ENCODE measurements around the gene PKD2. TPM values are rescaled to one million over a fixed set of nuclear protein-coding genes. Genes with fewer than 3 reads are reported as not detected.

Gene PKD2
- total and polyA plus RNA-seq, 10 donors, result 3.5 to 23.0 (median 15.5) TPM

GRCh38 chr4:88054901-88055300, 47.5 kb downstream of the PKD2 start:
- intact Hi-C loops (cut with DNase I; ENCODE audit: low total_unique reads), result no loop called here
- 77 to 100% (median 93%) methylated on average over 3 of the region's 3 CpGs for WGBS, 5 donors
- TF ChIP-seq POLR2A (IDR thresholded peaks at IDR 0.05), result no peak
- TF ChIP-seq CTCF (IDR thresholded peaks at IDR 0.05 in 8 of 11, conservative IDR thresholded peaks at IDR 0.05 in 3 of 11), result peak in 3 of 11 experiments; percentile 32 to 51 (median 38)
- no peak for DNase-seq
- no peaks in the 10 kb centered on the region for H3K4me1 ChIP-seq
- no peak overlapping the region for H3K4me3 ChIP-seq
- no peak overlapping the region for H3K27ac ChIP-seq
- H3K27me3 ChIP-seq (replicated peaks in 1 of 7), result no peaks in the 10 kb centered on the region
- peaks cover 0 to 78% (median 8%) of the 10 kb centered on the region in 6 donors for H3K36me3 ChIP-seq
- no peaks in the 10 kb centered on the region for H3K9me3 ChIP-seq

- peaks cover 0 to 6% (median under 1%) of the 10 kb centered on the region in 6 donors for H3K4me1 ChIP-seq
- H3K27ac ChIP-seq, result no peak overlapping the region
- H3K4me3 ChIP-seq, result no peak overlapping the region
- 94 to 99% (median 97%) methylated on average over 3 of the region's 3 CpGs for WGBS, 5 donors
- no peaks in the 10 kb centered on the region for H3K27me3 ChIP-seq (replicated peaks in 1 of 7)
- peaks cover 0 to 55% (median 6%) of the 10 kb centered on the region in 6 donors for H3K36me3 ChIP-seq
- no peak for TF ChIP-seq POLR2A (IDR thresholded peaks at IDR 0.05)
- no peak for TF ChIP-seq POLR2AphosphoS5 (IDR thresholded peaks at IDR 0.05)
- no peaks in the 10 kb centered on the region for H3K9me3 ChIP-seq
- DNase-seq, result no peak
- intact Hi-C loops (cut with DNase I; ENCODE audit: low total_unique reads), result no loop called here
Observed at GRCh38 chr4:88058295-88058694, 50.9 kb downstream of the PKD2 start.

GRCh38 chr4:88059766-88060165, 52.3 kb downstream of the PKD2 start:
- Histone ChIP-seq H3K27me3 (replicated peaks in 1 of 7) (no peaks in the 10 kb centered on the region), H3K36me3 (peaks cover 0 to 62% (median 7%) of the 10 kb centered on the region in 6 donors), H3K4me3 (no peak overlapping the region), H3K27ac (no peak overlapping the region), H3K4me1 (peaks cover 0 to 6% (median 2%) of the 10 kb centered on the region in 6 donors), H3K9me3 (no peaks in the 10 kb centered on the region)
- intact Hi-C loops (cut with DNase I; ENCODE audit: low total_unique reads), result no loop called here
- no peak for TF ChIP-seq CTCF (IDR thresholded peaks at IDR 0.05 in 8 of 11, conservative IDR thresholded peaks at IDR 0.05 in 3 of 11)
- TF ChIP-seq POLR2A (IDR thresholded peaks at IDR 0.05), result no peak
- TF ChIP-seq POLR2AphosphoS5 (IDR thresholded peaks at IDR 0.05), result no peak
- no peak for DNase-seq
- 39 to 61% (median 45%) methylated on average over 2 of the region's 2 CpGs for WGBS, 5 donors

- H3K4me3 ChIP-seq, result no peak overlapping the region
- DNase-seq, result no peak
- H3K27me3 ChIP-seq (replicated peaks in 1 of 7), result no peaks in the 10 kb centered on the region
- intact Hi-C loops (cut with DNase I; ENCODE audit: low total_unique reads), result no loop called here
- 92 to 96% (median 93%) methylated on average over 2 of the region's 2 CpGs for WGBS, 5 donors
- no peak for TF ChIP-seq POLR2A (IDR thresholded peaks at IDR 0.05)
- TF ChIP-seq POLR2AphosphoS5 (IDR thresholded peaks at IDR 0.05), result no peak
- TF ChIP-seq CTCF (IDR thresholded peaks at IDR 0.05 in 8 of 11, conservative IDR thresholded peaks at IDR 0.05 in 3 of 11), result no peak
- H3K27ac ChIP-seq, result no peak overlapping the region
- peaks cover 0 to 6% (median 2%) of the 10 kb centered on the region in 6 donors for H3K4me1 ChIP-seq
- H3K36me3 ChIP-seq, result peaks cover 0 to 62% (median 11%) of the 10 kb centered on the region in 6 donors
- H3K9me3 ChIP-seq, result no peaks in the 10 kb centered on the region
Observed at GRCh38 chr4:88060431-88060830, 53.0 kb downstream of the PKD2 start.

- WGBS, 5 donors, result 57 to 71% (median 64%) methylated on average over 1 of the region's 1 CpG
- Histone ChIP-seq H3K36me3 (peaks cover 0 to 63% (median 23%) of the 10 kb centered on the region in 6 donors), H3K4me1 (peaks cover 0 to 6% (median 2%) of the 10 kb centered on the region in 6 donors), H3K4me3 (no peak overlapping the region), H3K9me3 (no peaks in the 10 kb centered on the region), H3K27ac (no peak overlapping the region), H3K27me3 (replicated peaks in 1 of 7) (no peaks in the 10 kb centered on the region)
- no peak for DNase-seq
- intact Hi-C loops (cut with DNase I; ENCODE audit: low total_unique reads), result no loop called here
- no peak for TF ChIP-seq CTCF (IDR thresholded peaks at IDR 0.05 in 8 of 11, conservative IDR thresholded peaks at IDR 0.05 in 3 of 11)
- TF ChIP-seq POLR2AphosphoS5 (IDR thresholded peaks at IDR 0.05), result no peak
- no peak for TF ChIP-seq POLR2A (IDR thresholded peaks at IDR 0.05)
Observed at GRCh38 chr4:88062311-88062710, 54.9 kb downstream of the PKD2 start.

Data from spleen (tissue), 11 donors.